Mesenchymal stem cell (in vitro differentiated cells and primary cell): Measurements from ENCODE around the gene MRPL34.
"Not testable (repeated sequence)": the region's sequence is repeated elsewhere in the genome, so short reads cannot be mapped to it uniquely, and the experiment has no call there.

ENCODE experiments used
- DNase-seq: peaks from one replicate; pipeline ENCODE4 v3.0.0-alpha.2; 2013
- H2AFZ ChIP-seq: one replicate; pipeline ENCODE4 v1.6.1; 2013; ENCODE audit warnings: low read depth, mild to moderate bottlenecking, control low read depth, inconsistent platforms, low read length, moderate library complexity
- H2AK5ac ChIP-seq: 2 replicates; pipeline ENCODE4 v1.6.1; 2013; ENCODE audit warnings: low read length, moderate library complexity, mild to moderate bottlenecking, inconsistent platforms; ENCODE audit not compliant: severe bottlenecking
- H2BK120ac ChIP-seq: one replicate; pipeline ENCODE4 v1.6.1; 2013; ENCODE audit warnings: low read depth, mild to moderate bottlenecking, inconsistent platforms, low read length, moderate library complexity
- H2BK12ac ChIP-seq, 2 experiments: one replicate each; pipeline ENCODE4 v1.6.1; 2013; ENCODE audit warnings: inconsistent platforms in 2 of 2, low read length in 2 of 2, mild to moderate bottlenecking in 2 of 2, moderate library complexity in 2 of 2, control low read depth in 1 of 2
- H2BK15ac ChIP-seq: one replicate; pipeline ENCODE4 v1.6.1; 2013; ENCODE audit warnings: mild to moderate bottlenecking, low read depth, inconsistent platforms; ENCODE audit not compliant: poor library complexity, severe bottlenecking
- H2BK5ac ChIP-seq: 2 replicates; pipeline ENCODE4 v1.6.1; 2013; ENCODE audit warnings: low read depth, mild to moderate bottlenecking, low read length, control low read depth, inconsistent platforms; ENCODE audit not compliant: poor library complexity, severe bottlenecking
- H3K14ac ChIP-seq, 2 experiments: one replicate each; pipeline ENCODE4 v1.6.1; 2013; ENCODE audit warnings: inconsistent platforms in 2 of 2, low read length in 2 of 2, control low read depth in 1 of 2, mild to moderate bottlenecking in 1 of 2, moderate library complexity in 1 of 2
- H3K18ac ChIP-seq, 2 experiments: one replicate each; pipeline ENCODE4 v1.6.1; 2013; ENCODE audit warnings: inconsistent platforms in 2 of 2, low read length in 2 of 2, control low read depth in 1 of 2, low read depth in 1 of 2, mild to moderate bottlenecking in 1 of 2
- H3K23ac ChIP-seq, 2 experiments: one replicate each; pipeline ENCODE4 v1.6.1; 2013; ENCODE audit warnings: inconsistent platforms in 2 of 2, low read length in 2 of 2, mild to moderate bottlenecking in 2 of 2, moderate library complexity in 2 of 2, control low read depth in 1 of 2
- H3K27ac ChIP-seq: 2 replicates; pipeline ENCODE4 v1.5.1; 2013; ENCODE audit warnings: mild to moderate bottlenecking, moderate library complexity, low read length, control low read depth, inconsistent platforms; ENCODE audit not compliant: poor library complexity, severe bottlenecking
- H3K27me3 ChIP-seq, 2 experiments: 2 replicates each; pipeline versions ENCODE4 v1.6.1 to v1.7.0; 2013; ENCODE audit warnings: low read length in 2 of 2, mild to moderate bottlenecking in 2 of 2, moderate library complexity in 2 of 2, control low read depth in 1 of 2, inconsistent platforms in 1 of 2; ENCODE audit not compliant: control insufficient read depth in 1 of 2, insufficient read depth in 1 of 2
- H3K36me3 ChIP-seq, 2 experiments: 2 replicates each; pipeline versions ENCODE4 v1.6.1 to v1.7.0; 2013; ENCODE audit warnings: low read length in 2 of 2, control low read depth in 1 of 2, inconsistent platforms in 1 of 2, low read depth in 1 of 2, mild to moderate bottlenecking in 1 of 2; ENCODE audit not compliant: insufficient read depth in 2 of 2, control insufficient read depth in 1 of 2
- H3K4ac ChIP-seq, 2 experiments: one replicate each; pipeline ENCODE4 v1.6.1; 2013; ENCODE audit warnings: inconsistent platforms in 2 of 2, low read length in 2 of 2, mild to moderate bottlenecking in 2 of 2, moderate library complexity in 2 of 2, control low read depth in 1 of 2, low read depth in 1 of 2
- H3K4me1 ChIP-seq: 2 replicates; pipeline ENCODE4 v1.6.1; 2013; ENCODE audit warnings: low read depth, low read length, control low read depth; ENCODE audit not compliant: control insufficient read depth, insufficient read depth
- H3K4me2 ChIP-seq: 2 replicates; pipeline ENCODE4 v1.6.1; 2013; ENCODE audit warnings: low read length, mild to moderate bottlenecking, inconsistent platforms; ENCODE audit not compliant: poor library complexity, severe bottlenecking
- H3K4me3 ChIP-seq, 2 experiments: 2 replicates each; pipeline versions ENCODE4 v1.5.1 to v1.7.0; 2013; ENCODE audit warnings: low read length in 2 of 2, mild to moderate bottlenecking in 2 of 2, control low read depth in 1 of 2, low read depth in 1 of 2; ENCODE audit not compliant: insufficient read depth in 1 of 2
- H3K79me1 ChIP-seq: replicated peaks from 2 replicates; pipeline ENCODE4 v1.6.1; 2013; ENCODE audit warnings: mild to moderate bottlenecking, control low read depth, low read length, inconsistent platforms; ENCODE audit not compliant: poor library complexity, severe bottlenecking
- H3K9ac ChIP-seq: 2 replicates; pipeline ENCODE4 v1.7.0; 2013; ENCODE audit warnings: mild to moderate bottlenecking, low read length, moderate library complexity
- H3K9me3 ChIP-seq: 2 replicates; pipeline ENCODE4 v1.7.0; 2013; ENCODE audit warnings: mild to moderate bottlenecking, low read length; ENCODE audit not compliant: control insufficient read depth
- H4K8ac ChIP-seq: one replicate; pipeline ENCODE4 v1.6.1; 2013; ENCODE audit warnings: inconsistent platforms, mild to moderate bottlenecking, low read length, moderate library complexity
- H4K91ac ChIP-seq: one replicate; pipeline ENCODE4 v1.6.1; 2013; ENCODE audit warnings: mild to moderate bottlenecking, low read length, inconsistent platforms
- WGBS: methylation state at CpG from one replicate; pipeline ENCODE4 v1.1.7; 2013; ENCODE audit warnings: mixed read lengths; 5-methylcytosine and 5-hydroxymethylcytosine counted together

The MRPL34 gene

GRCh38 chr19:17274892-17275291 lies 30.8 kb upstream of the MRPL34 start:
- not testable (repeated sequence) for H4K8ac ChIP-seq, H2BK120ac ChIP-seq, H4K91ac ChIP-seq, DNase-seq, H2BK12ac ChIP-seq, H3K4me1 ChIP-seq, H3K27me3 ChIP-seq, H3K4ac ChIP-seq, H3K14ac ChIP-seq, H3K9me3 ChIP-seq, H2BK15ac ChIP-seq, H3K18ac ChIP-seq, H2BK5ac ChIP-seq, H2AK5ac ChIP-seq, H3K4me2 ChIP-seq, H3K23ac ChIP-seq, H3K27ac ChIP-seq, H2AFZ ChIP-seq, H3K9ac ChIP-seq, H3K4me3 ChIP-seq
- Histone ChIP-seq H3K36me3 (peaks cover 71 to 87% of the 10 kb centered on the region in 2 experiments), H3K79me1 (peaks cover 27% of the 10 kb centered on the region)
- 100% methylated on average over 2 of the region's 3 CpGs for WGBS

- H3K79me1 ChIP-seq: peaks cover 21% of the 10 kb centered on the region
Observed at GRCh38 chr19:17275441-17276175, 30.1 kb upstream of the MRPL34 start.

GRCh38 chr19:17279436-17279835 lies 26.2 kb upstream of the MRPL34 start:
- H3K4me1 ChIP-seq: peaks cover 6% of the 10 kb centered on the region
- no peak overlapping the region for H2BK12ac ChIP-seq
- no peak overlapping the region for H3K27ac ChIP-seq
- H3K36me3 ChIP-seq: peaks cover 40 to 62% of the 10 kb centered on the region in 2 experiments
- no peak overlapping the region for H3K4me2 ChIP-seq
- no peak overlapping the region for H3K14ac ChIP-seq
- H3K9ac ChIP-seq: no peak overlapping the region
- no peak overlapping the region for H4K8ac ChIP-seq
- no peak overlapping the region for H2AFZ ChIP-seq
- DNase-seq: no peak
- H3K18ac ChIP-seq: no peak overlapping the region
- 100% methylated on average over 1 of the region's 3 CpGs for WGBS
- H2BK5ac ChIP-seq: no peak overlapping the region
- H2BK15ac ChIP-seq: no peak overlapping the region
- H3K79me1 ChIP-seq: peaks cover 5% of the 10 kb centered on the region
- H3K4ac ChIP-seq: no peak overlapping the region
- H4K91ac ChIP-seq: no peak overlapping the region
- H3K27me3 ChIP-seq: peaks cover 0 to 4% of the 10 kb centered on the region in 2 experiments
- H2AK5ac ChIP-seq: no peak overlapping the region
- no peak overlapping the region for H3K23ac ChIP-seq
- H2BK120ac ChIP-seq: no peak overlapping the region
- no peak overlapping the region for H3K4me3 ChIP-seq
- H3K9me3 ChIP-seq: no peaks in the 10 kb centered on the region

More at GRCh38 chr19:17275441-17276175, 30.1 kb upstream of the MRPL34 start:
- H3K18ac ChIP-seq: no peak overlapping the region
- H4K91ac ChIP-seq: no peak overlapping the region
- WGBS: 97% methylated on average over 19 of the region's 19 CpGs
- peaks cover 67 to 81% of the 10 kb centered on the region in 2 experiments for H3K36me3 ChIP-seq
- no peak overlapping the region for H2AK5ac ChIP-seq
- H4K8ac ChIP-seq: no peak overlapping the region
- H3K4me1 ChIP-seq: no peaks in the 10 kb centered on the region
- no peak overlapping the region for H3K4me2 ChIP-seq
- H3K4me3 ChIP-seq: no peak overlapping the region
- no peaks in the 10 kb centered on the region for H3K27me3 ChIP-seq
- no peak overlapping the region for H2AFZ ChIP-seq
- H3K9ac ChIP-seq: no peak overlapping the region
- no peak overlapping the region for H3K4ac ChIP-seq
- H3K14ac ChIP-seq: no peak overlapping the region
- no peak overlapping the region for H2BK12ac ChIP-seq
- H3K9me3 ChIP-seq: no peaks in the 10 kb centered on the region
- no peak overlapping the region for H3K23ac ChIP-seq
- no peak overlapping the region for H2BK120ac ChIP-seq
- H3K27ac ChIP-seq: no peak overlapping the region
- no peak overlapping the region for H2BK15ac ChIP-seq
- no peak overlapping the region for H2BK5ac ChIP-seq
- DNase-seq: no peak

GRCh38 chr19:17281391-17282304 lies 24.0 kb upstream of the MRPL34 start, which contains the start of gene ANKLE1:
TSS of gene ANKLE1 (plus strand) at chr19:17281901. CDS start at chr19:17281921, 20 bp downstream.
- 80% methylated on average over 74 of the region's 75 CpGs for WGBS
- no peak for DNase-seq

More at GRCh38 chr19:17281391-17282304, 24.0 kb upstream of the MRPL34 start, which contains the start of gene ANKLE1:
- no peak within 1 kb of the TSS for H3K4me2 ChIP-seq
- H3K36me3 ChIP-seq: peaks cover 22 to 40% of the 10 kb centered on the region in 2 experiments
- no peak within 1 kb of the TSS for H3K27ac ChIP-seq
- no peak within 1 kb of the TSS for H2BK5ac ChIP-seq
- H3K18ac ChIP-seq: no peak within 1 kb of the TSS
- peak within 1 kb of the TSS; percentile 48 for H2BK15ac ChIP-seq
- H3K23ac ChIP-seq: no peak within 1 kb of the TSS
- peak within 1 kb of the TSS; percentile 43 for H3K9ac ChIP-seq
- H2BK12ac ChIP-seq: peak within 1 kb of the TSS in 1 of 2 experiments; percentile 23
- H3K9me3 ChIP-seq: no peaks in the 10 kb centered on the region
- no peak within 1 kb of the TSS for H2AFZ ChIP-seq
- H2AK5ac ChIP-seq: no peak within 1 kb of the TSS
- no peak within 1 kb of the TSS for H2BK120ac ChIP-seq
- H3K79me1 ChIP-seq: peaks cover 3% of the 10 kb centered on the region
- H3K14ac ChIP-seq: no peak within 1 kb of the TSS
- peaks cover 0 to 4% of the 10 kb centered on the region in 2 experiments for H3K27me3 ChIP-seq
- peaks cover 6% of the 10 kb centered on the region for H3K4me1 ChIP-seq
- H4K8ac ChIP-seq: peak within 1 kb of the TSS; percentile 52
- H3K4ac ChIP-seq: no peak within 1 kb of the TSS
- peak within 1 kb of the TSS; percentile 80 for H4K91ac ChIP-seq
- peak within 1 kb of the TSS in 1 of 2 experiments; percentile 74 for H3K4me3 ChIP-seq
